SH-SY5Y (cell line): Measurements from ENCODE around the gene HTR7.

ENCODE experiments used
- GATA2 ChIP-seq: IDR thresholded peaks from 2 replicates; pipeline ENCODE4 v1.6.1; 2011; ENCODE audit warnings: mild to moderate bottlenecking, low read depth, low read length
- GATA3 ChIP-seq: IDR thresholded peaks from 2 replicates; pipeline ENCODE4 v1.6.1; 2011; ENCODE audit warnings: low read depth, mild to moderate bottlenecking, low read length, moderate library complexity

The HTR7 gene

GRCh38 chr10:90865401-90865800 lies 7.6 kb upstream of the HTR7 start:
- TF ChIP-seq GATA2 (no peak), GATA3 (no peak)

DNA sequence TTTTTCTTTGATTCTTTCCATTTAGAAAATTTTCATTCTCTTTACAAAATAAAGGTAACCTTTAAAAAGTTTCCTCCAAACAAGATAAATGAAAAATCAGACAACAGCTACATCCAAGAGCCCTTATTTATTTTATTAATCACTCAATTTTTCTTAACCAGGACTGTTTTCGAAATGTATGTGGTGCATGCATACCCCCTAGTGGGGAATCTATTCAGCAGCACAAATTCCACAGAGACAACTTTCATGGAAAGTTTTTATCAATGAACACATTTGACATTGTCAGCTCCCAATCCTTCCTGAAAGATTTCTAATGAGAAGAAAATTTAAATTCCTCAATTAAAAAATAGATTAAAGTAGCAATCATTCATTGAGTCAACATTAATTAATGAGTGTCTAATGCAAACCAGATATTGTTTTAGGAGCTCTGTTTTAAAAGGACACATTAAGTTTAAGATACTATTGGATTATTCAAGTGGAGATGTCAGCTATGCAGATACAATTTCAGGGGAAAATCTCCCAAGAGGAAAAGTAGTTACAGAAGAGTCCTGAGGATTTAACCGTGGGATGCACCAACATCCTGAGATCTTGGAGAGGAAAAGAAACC lies 5.2 kb upstream of the HTR7 start:
- no peak for TF ChIP-seq GATA3

GRCh38 chr10:90860790-90861189 lies 3.0 kb upstream of the HTR7 start:
- TF ChIP-seq GATA2 (no peak), GATA3 (no peak)

- TF ChIP-seq GATA2, result no peak
- TF ChIP-seq GATA3, result no peak
These were observed 1.5 kb upstream of the HTR7 start for GRCh38 chr10:90859321-90859751.

DNA sequence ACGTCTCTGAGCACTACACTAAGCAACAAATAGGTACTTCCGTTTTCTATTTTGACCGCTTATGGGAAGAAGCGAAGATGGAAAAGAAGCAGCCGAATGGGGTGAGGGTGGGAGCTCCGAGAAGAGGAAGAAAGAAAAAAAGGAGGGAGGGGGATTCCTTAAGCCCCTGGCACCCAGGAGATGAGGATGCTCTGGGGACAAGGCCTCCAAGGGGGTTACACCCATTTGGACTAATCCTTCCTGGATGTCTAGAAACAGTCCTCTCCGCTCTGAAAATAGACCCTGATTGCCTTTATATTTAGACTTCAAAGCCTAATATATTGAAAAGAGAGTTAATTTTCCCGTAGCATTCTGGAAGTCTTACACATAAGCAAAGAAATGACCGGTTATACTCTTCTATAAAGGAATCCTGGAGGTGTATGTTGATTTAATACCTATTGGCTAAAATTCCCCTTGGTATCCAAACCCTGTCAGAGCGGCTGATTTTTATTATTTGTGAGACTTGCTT lies 676 bp upstream of the HTR7 start:
- TF ChIP-seq GATA2 (no peak), GATA3 (no peak)

GRCh38 chr10:90856964-90857634 lies 740 bp downstream of the HTR7 start:
- TF ChIP-seq GATA2, result no peak

GRCh38 chr10:90856261-90856660 lies 1.6 kb downstream of the HTR7 start:
- TF ChIP-seq GATA2, result no peak
- no peak for TF ChIP-seq GATA3

GRCh38 chr10:90855126-90855525 lies 2.7 kb downstream of the HTR7 start:
- TF ChIP-seq GATA2 (no peak), GATA3 (no peak)

GRCh38 chr10:90849956-90850749 lies 7.7 kb downstream of the HTR7 start:
- TF ChIP-seq GATA3 (no peak), GATA2 (no peak)

DNA sequence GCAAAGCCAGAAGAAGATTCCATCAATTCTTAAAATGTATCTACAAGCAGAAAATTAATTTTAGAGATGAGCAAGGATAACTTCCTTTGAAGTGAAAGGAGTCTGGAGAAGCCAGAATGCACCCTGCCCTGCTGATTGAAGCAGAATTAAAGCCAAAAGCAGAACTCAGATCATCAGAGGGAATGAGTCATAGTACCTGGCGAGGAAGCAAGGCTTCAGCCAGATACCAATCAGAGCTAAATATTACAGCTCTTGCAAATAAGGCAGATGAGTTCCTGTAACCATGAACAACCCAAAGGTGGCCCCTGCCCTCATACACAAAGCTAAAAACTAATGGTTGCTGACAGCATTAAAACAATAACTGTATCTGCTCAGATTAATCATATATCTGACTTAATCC lies 10.4 kb downstream of the HTR7 start:
- TF ChIP-seq GATA3 (no peak), GATA2 (no peak)

DNA sequence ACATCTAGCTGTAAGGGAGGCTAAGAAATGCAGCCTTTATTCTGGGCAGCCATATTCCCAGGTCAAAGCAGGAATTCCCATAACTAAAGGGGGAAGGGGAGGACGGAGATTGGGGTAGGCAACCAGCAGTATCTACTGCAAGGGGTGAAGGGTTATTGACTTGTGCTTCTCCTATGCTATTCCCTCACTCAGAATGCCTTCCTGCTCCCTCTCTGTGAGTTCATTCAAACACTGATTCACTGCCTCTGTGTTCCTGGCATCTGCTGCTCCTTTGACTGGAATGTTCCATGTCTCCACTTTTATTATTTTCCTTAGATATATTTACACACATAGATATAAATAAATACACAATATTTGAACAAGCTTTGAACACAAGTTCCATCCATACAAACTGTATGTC lies 11.1 kb downstream of the HTR7 start:
- no peak for TF ChIP-seq GATA3
- TF ChIP-seq GATA2, result no peak

DNA sequence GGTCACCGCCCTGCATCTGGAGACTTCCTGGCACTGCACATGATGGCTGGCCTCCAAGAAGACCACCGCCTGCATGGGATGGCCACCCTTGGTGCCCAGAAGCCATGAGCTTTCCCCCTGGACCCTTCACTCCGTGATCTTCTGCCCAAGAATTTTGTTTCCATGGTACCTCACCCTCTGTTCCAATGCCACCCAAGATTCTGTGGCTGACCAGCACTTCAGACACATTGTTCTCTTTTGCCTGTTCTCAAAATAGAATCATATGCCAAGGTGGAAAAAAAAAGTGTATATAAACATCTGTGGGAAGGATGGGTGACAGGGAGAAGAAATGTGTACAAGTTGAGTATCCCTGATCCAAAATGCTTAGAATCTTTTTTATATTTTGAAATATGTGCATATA lies 12.1 kb downstream of the HTR7 start:
- TF ChIP-seq GATA3, result no peak
- TF ChIP-seq GATA2, result no peak

GRCh38 chr10:90842725-90843124 lies 15.1 kb downstream of the HTR7 start:
- TF ChIP-seq GATA2, result no peak
- TF ChIP-seq GATA3, result no peak

- TF ChIP-seq GATA3, result no peak
- no peak for TF ChIP-seq GATA2
These were observed 20.4 kb downstream of the HTR7 start for GRCh38 chr10:90837486-90837885.

- no peak for TF ChIP-seq GATA3
- no peak for TF ChIP-seq GATA2
These were observed 23.5 kb downstream of the HTR7 start for GRCh38 chr10:90834326-90834725.
